HG02884 (cell line): ENCODE measurements around the gene ABCA2.
A peak's percentile ranks its signal among the peaks of the same experiment; 100 is the strongest.

Source experiments
- ATAC-seq: cut with Tn5 transposase; IDR thresholded peaks from one replicate; pipeline ENCODE4 v1.9.1; 2021; ENCODE audit warnings: mild to moderate bottlenecking, moderate library complexity; ENCODE audit not compliant: unreplicated experiment

Gene ABCA2

DNA sequence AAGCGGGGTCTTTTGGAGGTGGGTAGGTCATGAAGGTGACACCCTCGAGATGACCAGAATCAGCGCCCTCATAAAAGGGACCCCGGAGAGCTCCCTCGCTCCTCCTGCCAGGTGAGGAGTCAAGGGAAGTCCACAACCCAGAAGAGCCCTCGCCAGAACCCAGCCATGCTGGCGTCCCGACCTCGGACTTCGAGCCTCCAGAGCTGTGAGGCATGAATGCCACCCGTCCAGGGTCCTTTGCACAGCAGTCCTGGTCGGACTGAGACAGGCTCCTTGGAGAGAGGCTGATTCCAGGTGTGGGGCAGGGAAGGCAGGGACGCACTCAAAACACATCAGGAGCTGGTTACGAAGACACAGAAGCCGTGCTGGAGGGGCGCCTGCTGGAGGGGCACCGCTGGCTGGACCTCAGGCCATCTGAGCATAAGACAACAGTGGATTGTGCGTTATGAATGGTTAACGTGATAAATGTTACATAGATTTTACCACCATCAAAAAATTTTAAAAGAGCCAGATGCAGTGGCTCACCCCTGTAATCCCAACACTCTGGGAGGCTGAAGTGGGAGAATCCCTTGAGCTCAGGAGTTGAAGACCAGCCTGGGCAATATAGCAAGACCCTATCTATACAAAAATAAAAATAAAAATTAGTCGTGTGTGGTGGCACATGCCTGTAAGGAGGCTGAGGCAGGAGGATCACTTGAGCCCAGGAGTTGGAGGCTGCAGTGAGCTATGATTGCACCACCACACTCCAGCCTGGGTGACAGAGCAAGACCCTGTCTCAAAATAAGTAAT, 26.0 kb downstream of the ABCA2 start:
- no peak for ATAC-seq

DNA sequence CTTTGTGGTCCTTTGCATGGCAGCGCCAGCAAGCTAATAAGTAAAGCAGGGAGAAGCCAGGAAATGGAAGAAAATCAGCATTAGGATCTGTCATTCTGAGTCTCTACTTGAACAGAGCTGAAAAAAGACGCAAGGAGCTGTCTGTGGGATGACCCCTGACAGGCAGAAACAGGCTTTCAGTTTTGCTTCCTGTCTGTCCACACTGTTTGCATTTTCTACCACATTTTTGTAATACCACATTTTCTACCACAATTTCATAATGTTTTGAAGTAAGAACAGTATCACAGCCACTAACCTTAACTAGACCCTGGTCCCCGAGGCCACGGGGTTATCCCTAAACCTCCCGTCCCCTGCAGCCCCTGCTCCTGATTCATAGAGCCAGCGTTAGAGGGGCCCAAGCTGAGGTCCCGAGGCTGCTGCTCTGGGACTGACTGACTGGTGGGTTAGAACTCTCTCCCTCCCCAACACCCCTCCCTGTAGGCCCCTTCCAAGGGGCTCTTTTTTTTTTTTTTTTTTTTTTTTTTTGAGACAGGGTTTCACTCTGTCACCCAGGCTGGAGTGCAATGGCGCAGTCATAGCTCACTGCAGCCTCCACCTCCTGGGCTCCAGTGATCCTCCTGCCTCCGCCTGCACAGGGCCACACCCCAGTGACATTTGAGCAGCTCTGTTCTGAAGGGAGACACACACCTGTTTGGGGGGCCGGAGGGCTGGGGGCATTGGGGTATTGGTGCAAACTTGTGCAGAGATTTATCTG, 27.7 kb downstream of the ABCA2 start:
- peak; percentile 71 for ATAC-seq

DNA sequence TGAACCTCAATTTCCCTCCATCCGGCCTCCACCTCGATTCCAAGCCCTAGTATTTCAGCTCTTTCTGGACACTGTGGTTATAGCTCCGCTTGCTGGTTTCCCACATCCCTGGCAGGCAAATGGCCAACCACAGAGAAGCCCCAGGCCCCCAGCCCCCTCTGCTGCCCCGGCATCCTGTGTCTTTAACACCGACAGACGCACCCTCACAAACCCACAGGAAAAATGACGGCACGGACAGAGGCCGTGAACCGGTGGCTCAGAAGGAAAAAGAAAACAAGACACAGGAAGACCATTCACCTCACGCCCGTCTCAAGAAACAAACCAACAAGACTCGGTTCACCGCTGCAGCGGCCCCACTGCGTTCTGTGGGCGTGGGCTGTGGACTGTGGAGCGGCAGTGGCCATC, 30.2 kb downstream of the ABCA2 start:
- ATAC-seq: no peak

- ATAC-seq: no peak
Measured at GRCh38 chr9:136997371-136997770, 30.7 kb downstream of the ABCA2 start.

DNA sequence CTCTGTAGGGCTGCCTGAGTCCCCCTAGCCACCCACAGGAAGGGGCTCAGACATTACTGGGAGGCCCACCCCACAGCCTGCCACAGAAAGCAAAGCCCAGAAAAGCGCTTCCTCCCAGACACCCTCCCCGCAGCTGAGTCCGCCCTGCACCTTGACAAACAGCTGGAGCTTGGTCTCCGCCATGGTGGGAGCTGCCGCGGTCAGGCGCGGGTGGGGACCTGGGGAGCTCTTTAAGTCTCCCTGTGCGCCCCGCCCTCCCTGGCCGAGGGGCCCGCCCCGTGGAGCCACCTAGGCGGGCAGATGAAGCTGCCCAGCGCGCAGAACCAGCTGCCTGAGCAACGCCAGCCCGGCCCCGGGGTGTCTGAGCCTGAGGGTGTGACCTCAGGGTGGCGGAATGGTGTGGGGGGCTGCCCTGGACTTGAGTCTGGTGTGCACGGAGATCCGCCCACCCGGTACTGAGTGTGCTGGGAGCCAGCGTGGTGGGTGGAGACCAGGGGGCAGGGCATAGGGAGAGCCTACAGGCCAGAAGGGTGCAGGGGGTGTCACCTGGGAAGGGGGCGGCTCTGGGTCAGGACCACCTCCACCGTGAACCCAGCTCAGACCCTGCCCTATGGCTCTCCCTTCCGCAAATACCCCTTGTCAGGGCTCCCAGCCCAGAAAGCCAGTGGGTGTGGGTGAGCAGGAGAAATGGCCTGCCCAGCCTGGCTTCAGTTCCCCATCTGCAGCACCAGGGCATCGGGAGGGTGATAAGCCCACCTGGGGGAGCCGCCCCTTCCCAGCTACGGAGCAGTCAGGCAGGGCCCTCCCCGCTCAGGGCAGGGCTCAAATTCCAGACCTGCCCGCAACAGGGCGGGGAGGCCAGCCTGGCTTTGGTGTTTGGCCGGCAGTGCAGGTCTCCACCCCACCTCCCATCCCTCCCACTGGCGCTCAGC, 31.4 kb downstream of the ABCA2 start, which contains the start of gene CLIC3:
CLIC3 (minus strand) TSS at position 208 of the 932 bp plus-strand sequence; CDS start at position 183, 25 bp downstream.
- no peak for ATAC-seq

DNA sequence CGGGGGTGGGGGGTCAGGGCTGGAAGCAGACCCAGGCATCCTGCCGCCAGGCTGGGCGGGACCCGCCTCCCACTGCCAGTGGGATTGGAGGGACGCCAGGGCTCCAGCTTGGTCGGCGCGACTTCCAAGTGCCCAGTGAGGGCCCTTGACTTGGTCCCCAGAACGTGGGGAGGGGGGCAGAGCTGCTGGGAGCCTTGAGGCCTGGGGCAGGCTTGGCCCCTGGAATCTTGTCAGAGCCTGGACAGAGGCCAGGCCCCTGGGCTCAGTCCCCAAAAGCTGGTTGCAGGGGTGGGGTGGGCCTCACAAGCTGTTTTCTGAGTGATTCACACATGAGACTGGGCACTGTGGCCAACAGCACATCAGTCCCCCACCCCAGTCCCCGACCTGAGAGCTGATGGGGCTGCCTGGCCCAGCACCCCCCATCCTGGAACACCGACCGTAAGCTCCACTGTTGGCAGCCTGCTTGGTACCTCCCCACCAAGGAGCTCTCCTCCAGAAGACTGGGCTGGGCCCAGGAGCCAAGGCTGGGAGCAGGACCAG, 32.2 kb downstream of the ABCA2 start:
- ATAC-seq: no peak

DNA sequence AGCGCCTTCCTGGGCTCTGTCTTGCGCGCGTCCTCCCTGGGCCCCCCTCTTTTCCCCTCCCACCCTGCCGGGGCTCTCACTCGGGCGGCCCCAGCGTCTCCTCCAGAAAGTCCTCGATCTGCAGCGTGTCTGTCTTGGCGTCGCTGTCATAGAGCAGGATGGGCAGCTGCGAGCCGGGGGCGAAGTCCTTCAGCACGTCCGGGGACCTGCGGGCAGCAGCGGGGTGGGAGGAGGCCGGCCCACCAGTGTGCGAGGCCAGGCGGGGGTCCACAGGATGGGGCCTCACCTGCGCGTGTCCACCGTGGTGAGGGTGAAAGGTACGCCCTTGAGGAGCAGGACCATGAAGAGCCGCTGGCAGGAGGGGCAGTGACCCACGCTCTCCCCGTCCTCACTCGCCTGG, 32.7 kb downstream of the ABCA2 start:
- no peak for ATAC-seq

DNA sequence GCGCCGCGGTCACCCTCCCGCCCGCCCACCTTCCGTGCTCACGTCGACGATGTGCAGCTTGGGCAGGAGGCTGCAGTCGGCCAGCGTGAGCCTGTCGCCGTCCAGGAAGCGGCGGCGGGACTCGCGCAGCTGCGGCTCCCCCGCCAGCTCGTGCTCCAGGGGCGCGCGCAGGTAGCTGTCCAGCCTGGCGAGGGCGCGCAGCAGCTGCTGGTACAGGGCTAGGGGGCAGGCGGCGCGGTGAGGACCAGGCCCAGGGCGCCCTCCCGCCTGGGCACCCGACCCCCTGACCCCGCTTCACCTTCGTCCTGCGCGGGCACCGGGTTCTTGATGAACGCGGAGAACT, 33.2 kb downstream of the ABCA2 start:
- no peak for ATAC-seq

- ATAC-seq: no peak
Measured at GRCh38 chr9:136994180-136994887, 33.7 kb downstream of the ABCA2 start.

- ATAC-seq: no peak
Measured at GRCh38 chr9:136992819-136993369, 35.1 kb downstream of the ABCA2 start.

GRCh38 chr9:136991993-136992818, 35.8 kb downstream of the ABCA2 start, which contains the start of gene PAXX:
PAXX (plus strand) TSS chr9:136992422; CDS start chr9:136992444, 22 bp downstream.
- peak; percentile 65 for ATAC-seq

DNA sequence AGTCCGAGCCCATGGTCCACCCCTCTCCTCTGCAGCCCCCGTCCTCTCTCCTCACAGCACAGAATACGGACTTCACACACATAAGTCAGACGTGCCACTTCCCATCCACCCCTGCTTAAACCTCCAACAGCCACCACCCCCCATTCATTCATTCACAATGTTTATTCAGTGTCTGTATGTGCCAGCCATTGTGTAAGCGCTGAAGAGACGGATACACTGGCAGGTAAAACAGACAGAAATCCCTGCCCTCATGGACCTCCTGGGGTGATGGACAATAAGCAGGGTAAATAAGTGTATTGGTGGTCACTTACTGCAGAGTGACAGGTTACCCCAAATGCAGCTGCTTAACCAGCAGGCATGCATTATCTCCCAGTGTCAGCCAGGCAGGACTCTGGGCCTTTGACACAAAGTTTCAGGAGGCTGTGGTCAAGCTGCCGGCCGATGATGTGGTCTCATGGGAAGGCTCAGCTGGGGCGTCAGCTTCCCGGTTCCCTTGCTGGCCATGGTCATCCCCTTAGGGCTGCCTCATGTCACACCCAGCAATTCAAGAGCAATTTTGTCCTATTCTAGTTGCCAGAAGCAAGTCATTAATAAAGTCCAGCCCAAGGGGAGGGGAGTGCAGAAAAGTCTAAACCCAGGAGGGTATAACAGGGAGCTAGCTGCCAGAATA, 37.7 kb downstream of the ABCA2 start:
- no peak for ATAC-seq

DNA sequence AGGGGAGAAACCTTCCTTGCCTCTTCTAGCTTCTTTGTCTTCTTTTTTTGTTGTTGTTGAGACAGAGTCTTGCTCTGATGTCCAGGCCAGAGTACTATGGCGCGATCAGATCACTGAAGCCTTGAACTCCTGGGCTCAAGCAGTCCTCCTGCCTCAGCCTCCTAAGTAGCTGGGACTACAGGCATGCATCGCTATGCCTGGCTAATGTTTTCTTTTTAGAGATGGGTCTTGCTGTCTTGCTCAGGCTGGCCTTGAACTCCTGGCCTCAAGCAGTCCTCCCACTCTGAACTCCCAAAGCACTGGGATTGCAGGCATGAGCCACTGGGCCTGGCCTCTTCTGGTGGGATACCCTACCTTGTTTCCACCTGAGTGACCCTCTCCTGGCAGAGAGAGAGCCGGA, 39.2 kb downstream of the ABCA2 start:
- no peak for ATAC-seq

GRCh38 chr9:136985853-136986252, 42.2 kb downstream of the ABCA2 start:
- ATAC-seq: no peak

DNA sequence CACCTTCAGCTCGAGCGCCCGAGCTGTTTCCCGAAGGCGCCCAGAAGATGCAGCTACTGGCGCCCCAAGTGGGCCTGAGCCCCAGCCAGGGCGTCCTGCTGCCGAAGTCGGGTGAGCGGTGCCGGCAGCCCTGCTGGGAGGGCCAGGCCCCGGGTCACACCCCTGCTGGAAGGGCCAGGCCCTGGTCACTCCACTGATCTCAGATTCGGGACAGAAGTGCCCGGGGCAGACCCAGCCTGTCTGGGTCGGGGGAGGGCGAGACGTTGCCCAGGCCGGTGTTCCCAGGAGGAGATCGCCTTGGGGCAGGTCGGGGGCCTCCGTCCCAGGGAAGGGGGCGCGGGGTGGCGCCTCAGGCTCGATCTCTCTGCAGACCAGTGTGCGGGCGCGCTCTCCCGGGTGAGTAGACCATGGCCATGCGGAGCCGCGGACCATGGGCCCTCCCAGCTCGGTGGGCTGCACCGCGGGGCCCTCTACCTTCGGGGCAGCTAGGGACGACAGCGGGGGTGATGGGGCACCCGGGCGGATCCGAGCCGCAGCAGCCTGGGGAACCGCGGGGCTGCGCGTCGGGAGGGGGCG, 42.9 kb downstream of the ABCA2 start:
- ATAC-seq: no peak

DNA sequence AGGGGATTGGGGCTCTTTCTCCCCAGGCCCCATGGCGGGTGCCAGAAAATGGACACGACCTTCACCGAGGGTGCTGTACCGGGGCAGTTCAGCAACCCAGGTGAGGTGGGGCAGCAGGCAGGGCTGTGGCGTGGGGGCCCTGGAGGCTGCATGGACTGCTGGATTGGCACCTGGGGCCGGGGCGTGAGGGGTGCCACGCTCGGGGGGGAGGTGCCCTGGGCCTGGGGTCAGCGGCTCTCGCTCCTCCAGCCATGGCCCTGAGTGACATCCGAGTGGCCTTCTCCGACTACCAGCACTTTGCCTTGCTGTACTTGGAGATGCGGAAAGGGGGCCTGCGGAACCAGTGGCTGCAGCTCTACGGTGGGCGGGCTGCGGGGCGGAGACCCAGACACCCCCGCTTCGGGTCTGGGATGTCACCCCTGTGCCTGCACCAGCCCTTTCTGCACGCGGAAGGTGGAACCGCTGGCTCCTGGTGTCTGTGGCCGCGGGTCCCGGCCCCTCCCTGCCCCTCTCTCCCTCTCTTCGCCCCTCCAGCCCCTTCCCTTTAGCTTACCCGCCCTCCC, 43.5 kb downstream of the ABCA2 start:
- ATAC-seq: no peak

GRCh38 chr9:136983656-136984314, 44.3 kb downstream of the ABCA2 start:
- ATAC-seq: no peak
